NCI-H2029 treated with DMSO at 0.1 percent for 48 hours (cell line): ENCODE data around the gene EIF4B.
A peak's percentile ranks its signal among the peaks of the same experiment; 100 is the strongest.

ENCODE experiments used
- DNase-seq: peaks from one replicate; lab custom pipeline; 2025; lab: John Stamatoyannopoulos, UW

The EIF4B gene

GRCh38 chr12:53059434-53060063 lies 53.3 kb downstream of the EIF4B start:
- DNase-seq: no peak

GRCh38 chr12:53060064-53060720 lies 53.9 kb downstream of the EIF4B start:
- no peak for DNase-seq

- peak; percentile 59 for DNase-seq
These were observed 54.5 kb downstream of the EIF4B start for GRCh38 chr12:53060721-53061276.

- peak; percentile 91 for DNase-seq
These were observed 55.3 kb downstream of the EIF4B start for GRCh38 chr12:53061404-53062010.

GRCh38 chr12:53062011-53062961 lies 56.0 kb downstream of the EIF4B start:
- no peak for DNase-seq

GRCh38 chr12:53062977-53063707 lies 56.9 kb downstream of the EIF4B start:
- no peak for DNase-seq

GRCh38 chr12:53063708-53064612 lies 57.7 kb downstream of the EIF4B start:
- no peak for DNase-seq

- no peak for DNase-seq
These were observed 58.6 kb downstream of the EIF4B start for GRCh38 chr12:53064613-53065436.

- no peak for DNase-seq
These were observed 59.2 kb downstream of the EIF4B start for GRCh38 chr12:53065470-53065869.

GRCh38 chr12:53065975-53066931 lies 60.0 kb downstream of the EIF4B start:
- peak; percentile 36 for DNase-seq

GRCh38 chr12:53067074-53067992 lies 61.1 kb downstream of the EIF4B start:
- no peak for DNase-seq

GRCh38 chr12:53067993-53068770 lies 61.9 kb downstream of the EIF4B start:
- DNase-seq: no peak

GRCh38 chr12:53068811-53069585 lies 62.7 kb downstream of the EIF4B start:
- DNase-seq: no peak

- no peak for DNase-seq
These were observed 63.6 kb downstream of the EIF4B start for GRCh38 chr12:53069621-53070410.
